ENCODE measurements around the gene CPNE6.

Gene CPNE6

DNA sequence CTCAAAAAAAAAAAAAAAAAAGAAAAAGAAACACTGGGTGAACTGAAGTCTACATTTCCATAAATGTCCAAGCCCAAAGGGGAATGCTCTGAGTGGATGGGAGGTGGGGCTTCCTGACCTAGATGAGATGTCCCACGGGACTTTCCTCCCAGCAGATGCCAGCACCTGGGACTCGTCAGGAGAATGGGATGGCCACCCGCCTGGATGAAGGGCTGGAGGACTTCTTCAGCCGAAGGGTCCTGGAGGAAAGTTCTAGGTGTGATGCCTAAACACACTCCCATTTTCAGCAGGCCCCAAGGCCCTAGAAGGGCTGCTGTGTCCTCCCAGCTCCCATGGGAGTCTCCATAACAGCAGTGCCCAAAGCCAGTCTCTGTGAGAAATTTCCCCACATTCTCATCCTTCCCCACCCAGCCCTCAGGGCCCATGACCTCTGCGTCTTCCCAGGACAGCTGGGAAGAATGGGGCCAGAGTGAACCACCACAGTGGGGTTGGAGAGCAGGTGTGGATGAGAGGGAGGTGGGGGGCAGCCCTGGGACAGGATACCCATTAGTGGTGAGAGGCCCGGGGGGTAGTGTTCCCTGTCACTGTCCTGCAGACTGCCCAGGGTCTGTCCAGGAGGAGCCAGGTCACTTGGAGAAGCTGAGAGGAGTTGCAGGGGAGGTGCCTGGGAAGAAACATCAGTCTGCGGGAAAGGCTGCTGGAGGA is 7.1 kb upstream of the CPNE6 start:
- H3K36me3 ChIP-seq (ENCODE audit: insufficient read depth, low read length), result no peaks in the 10 kb centered on the region
- H3F3A ChIP-seq (ENCODE audit: insufficient read depth, low read length), result no peaks in the 10 kb centered on the region
- TF ChIP-seq, protein P1, sequence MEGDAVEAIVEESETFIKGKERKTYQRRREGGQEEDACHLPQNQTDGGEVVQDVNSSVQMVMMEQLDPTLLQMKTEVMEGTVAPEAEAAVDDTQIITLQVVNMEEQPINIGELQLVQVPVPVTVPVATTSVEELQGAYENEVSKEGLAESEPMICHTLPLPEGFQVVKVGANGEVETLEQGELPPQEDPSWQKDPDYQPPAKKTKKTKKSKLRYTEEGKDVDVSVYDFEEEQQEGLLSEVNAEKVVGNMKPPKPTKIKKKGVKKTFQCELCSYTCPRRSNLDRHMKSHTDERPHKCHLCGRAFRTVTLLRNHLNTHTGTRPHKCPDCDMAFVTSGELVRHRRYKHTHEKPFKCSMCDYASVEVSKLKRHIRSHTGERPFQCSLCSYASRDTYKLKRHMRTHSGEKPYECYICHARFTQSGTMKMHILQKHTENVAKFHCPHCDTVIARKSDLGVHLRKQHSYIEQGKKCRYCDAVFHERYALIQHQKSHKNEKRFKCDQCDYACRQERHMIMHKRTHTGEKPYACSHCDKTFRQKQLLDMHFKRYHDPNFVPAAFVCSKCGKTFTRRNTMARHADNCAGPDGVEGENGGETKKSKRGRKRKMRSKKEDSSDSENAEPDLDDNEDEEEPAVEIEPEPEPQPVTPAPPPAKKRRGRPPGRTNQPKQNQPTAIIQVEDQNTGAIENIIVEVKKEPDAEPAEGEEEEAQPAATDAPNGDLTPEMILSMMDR (IDR thresholded peaks at IDR 0.05; ENCODE audit: low read length), result no peak
- TF ChIP-seq EZH2 (IDR thresholded peaks at IDR 0.05; ENCODE audit: borderline replicate concordance, low read length), result no peak
- H3K9ac ChIP-seq (ENCODE audit: low read length), result no peak overlapping the region
- no peaks in the 10 kb centered on the region for H3K9me3 ChIP-seq (ENCODE audit: low read length)
- no peaks in the 10 kb centered on the region for H4K20me1 ChIP-seq (ENCODE audit: insufficient read depth, low read length)
- no peaks in the 10 kb centered on the region for H3K4me1 ChIP-seq (ENCODE audit: insufficient read depth, low read length, severe bottlenecking)
- H3K4me2 ChIP-seq (ENCODE audit: low read length), result no peak overlapping the region
- no peak overlapping the region for H3K4me3 ChIP-seq (ENCODE audit: low read depth, low read length, poor library complexity, severe bottlenecking)
- H2AFZ ChIP-seq (ENCODE audit: low read length), result no peak overlapping the region
- no peaks in the 10 kb centered on the region for H3K79me2 ChIP-seq (ENCODE audit: insufficient read depth, low read length)
- H3K27me3 ChIP-seq (ENCODE audit: insufficient read depth, low read length), result 0 out of 2 replicates have a peak, but pooled peaks cover 10% of the 10 kb centered on the region
- H3K9me2 ChIP-seq (ENCODE audit: low read depth, low read length), result no peaks in the 10 kb centered on the region
- H3K27ac ChIP-seq (ENCODE audit: low read depth, low read length, poor library complexity, severe bottlenecking), result no peak overlapping the region

DNA sequence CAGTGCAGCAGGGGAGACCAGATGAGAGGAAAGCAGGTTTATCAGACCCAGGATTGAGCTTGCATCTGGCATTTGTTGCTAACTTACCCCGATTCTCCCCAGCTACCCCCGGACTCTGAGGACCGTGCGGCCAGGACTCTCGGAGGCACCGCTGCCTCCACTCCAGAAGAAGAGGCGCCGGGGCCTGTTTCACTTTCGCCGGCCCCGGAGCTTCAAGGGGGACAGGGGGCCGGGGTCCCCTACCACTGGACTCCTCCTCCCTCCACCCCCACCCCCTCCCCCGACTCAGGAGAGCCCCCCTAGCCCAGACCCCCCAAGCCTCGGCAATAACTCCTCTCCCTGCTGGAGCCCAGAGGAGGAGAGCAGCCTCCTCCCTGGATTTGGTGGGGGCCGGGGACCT is 6.5 kb upstream of the CPNE6 start:
- no peaks in the 10 kb centered on the region for H3K79me2 ChIP-seq (ENCODE audit: insufficient read depth, low read length)
- H3K4me2 ChIP-seq (ENCODE audit: low read length), result no peak overlapping the region
- no peaks in the 10 kb centered on the region for H3K9me3 ChIP-seq (ENCODE audit: low read length)
- no peaks in the 10 kb centered on the region for H3K9me2 ChIP-seq (ENCODE audit: low read depth, low read length)
- no peak overlapping the region for H3K27ac ChIP-seq (ENCODE audit: low read depth, low read length, poor library complexity, severe bottlenecking)
- TF ChIP-seq EZH2 (IDR thresholded peaks at IDR 0.05; ENCODE audit: borderline replicate concordance, low read length), result no peak
- TF ChIP-seq, protein P1 (IDR thresholded peaks at IDR 0.05; ENCODE audit: low read length), result no peak
- H3F3A ChIP-seq (ENCODE audit: insufficient read depth, low read length), result no peaks in the 10 kb centered on the region
- H3K27me3 ChIP-seq (ENCODE audit: insufficient read depth, low read length), result 0 out of 2 replicates have a peak, but pooled peaks cover 15% of the 10 kb centered on the region
- H3K9ac ChIP-seq (ENCODE audit: low read length), result no peak overlapping the region
- H4K20me1 ChIP-seq (ENCODE audit: insufficient read depth, low read length), result no peaks in the 10 kb centered on the region
- H2AFZ ChIP-seq (ENCODE audit: low read length), result no peak overlapping the region
- no peaks in the 10 kb centered on the region for H3K36me3 ChIP-seq (ENCODE audit: insufficient read depth, low read length)
- no peaks in the 10 kb centered on the region for H3K4me1 ChIP-seq (ENCODE audit: insufficient read depth, low read length, severe bottlenecking)
- H3K4me3 ChIP-seq (ENCODE audit: low read depth, low read length, poor library complexity, severe bottlenecking), result no peak overlapping the region

DNA sequence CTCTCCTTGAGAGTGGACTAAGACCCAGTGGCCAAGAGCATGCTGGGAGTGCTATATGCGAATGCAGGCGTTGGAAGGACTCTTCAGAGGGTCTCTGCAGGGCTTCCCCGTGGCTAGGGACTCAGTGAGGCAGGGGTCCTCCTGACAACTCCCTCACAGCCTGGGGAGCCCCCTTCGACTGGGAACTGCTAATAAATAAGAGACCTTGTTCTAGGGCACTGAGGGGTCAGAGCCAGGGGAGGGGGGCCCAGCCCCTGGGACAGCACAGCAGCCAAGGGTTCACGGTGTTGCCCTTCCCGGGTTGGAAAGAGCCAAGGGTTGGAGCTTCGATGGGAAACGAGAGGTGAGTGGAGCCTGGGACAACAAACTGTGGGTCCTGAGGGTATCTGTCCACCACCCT is 6.0 kb upstream of the CPNE6 start:
- H3K4me2 ChIP-seq (ENCODE audit: low read length), result no peak overlapping the region
- no peaks in the 10 kb centered on the region for H3K36me3 ChIP-seq (ENCODE audit: insufficient read depth, low read length)
- H3K27ac ChIP-seq (ENCODE audit: low read depth, low read length, poor library complexity, severe bottlenecking), result no peak overlapping the region
- no peaks in the 10 kb centered on the region for H3F3A ChIP-seq (ENCODE audit: insufficient read depth, low read length)
- TF ChIP-seq, protein P1 (IDR thresholded peaks at IDR 0.05; ENCODE audit: low read length), result no peak
- TF ChIP-seq EZH2 (IDR thresholded peaks at IDR 0.05; ENCODE audit: borderline replicate concordance, low read length), result no peak
- no peaks in the 10 kb centered on the region for H3K9me3 ChIP-seq (ENCODE audit: low read length)
- 0 out of 2 replicates have a peak, but pooled peaks cover 15% of the 10 kb centered on the region for H3K27me3 ChIP-seq (ENCODE audit: insufficient read depth, low read length)
- H4K20me1 ChIP-seq (ENCODE audit: insufficient read depth, low read length), result no peaks in the 10 kb centered on the region
- H3K79me2 ChIP-seq (ENCODE audit: insufficient read depth, low read length), result no peaks in the 10 kb centered on the region
- H2AFZ ChIP-seq (ENCODE audit: low read length), result no peak overlapping the region
- no peaks in the 10 kb centered on the region for H3K9me2 ChIP-seq (ENCODE audit: low read depth, low read length)
- no peak overlapping the region for H3K9ac ChIP-seq (ENCODE audit: low read length)
- no peaks in the 10 kb centered on the region for H3K4me1 ChIP-seq (ENCODE audit: insufficient read depth, low read length, severe bottlenecking)
- no peak overlapping the region for H3K4me3 ChIP-seq (ENCODE audit: low read depth, low read length, poor library complexity, severe bottlenecking)

Data from OCI-LY1 (cell line).